Pericardium fibroblast (primary cell): ENCODE data around the gene LY9. TPM values are rescaled to one million over a fixed set of nuclear protein-coding genes. Genes with fewer than 3 reads are reported as not detected.

Experiments used
- total RNA-seq: library from RNA; depleted of rRNA; stranded (reverse); fragments of >200 nt; gene quantifications from 2 replicates; pipeline ENCODE4 v1.2.3, GENCODE V29; 2015

The LY9 gene, protein sequence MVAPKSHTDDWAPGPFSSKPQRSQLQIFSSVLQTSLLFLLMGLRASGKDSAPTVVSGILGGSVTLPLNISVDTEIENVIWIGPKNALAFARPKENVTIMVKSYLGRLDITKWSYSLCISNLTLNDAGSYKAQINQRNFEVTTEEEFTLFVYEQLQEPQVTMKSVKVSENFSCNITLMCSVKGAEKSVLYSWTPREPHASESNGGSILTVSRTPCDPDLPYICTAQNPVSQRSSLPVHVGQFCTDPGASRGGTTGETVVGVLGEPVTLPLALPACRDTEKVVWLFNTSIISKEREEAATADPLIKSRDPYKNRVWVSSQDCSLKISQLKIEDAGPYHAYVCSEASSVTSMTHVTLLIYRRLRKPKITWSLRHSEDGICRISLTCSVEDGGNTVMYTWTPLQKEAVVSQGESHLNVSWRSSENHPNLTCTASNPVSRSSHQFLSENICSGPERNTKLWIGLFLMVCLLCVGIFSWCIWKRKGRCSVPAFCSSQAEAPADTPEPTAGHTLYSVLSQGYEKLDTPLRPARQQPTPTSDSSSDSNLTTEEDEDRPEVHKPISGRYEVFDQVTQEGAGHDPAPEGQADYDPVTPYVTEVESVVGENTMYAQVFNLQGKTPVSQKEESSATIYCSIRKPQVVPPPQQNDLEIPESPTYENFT
- total RNA-seq, result not detected in 2 replicates

GRCh38 chr1:160795951-160796383 lies at the start of gene LY9:
Gene LY9, plus strand, starts transcription at chr1:160796174. Its CDS starts 14 bp downstream, at chr1:160796188.

DNA sequence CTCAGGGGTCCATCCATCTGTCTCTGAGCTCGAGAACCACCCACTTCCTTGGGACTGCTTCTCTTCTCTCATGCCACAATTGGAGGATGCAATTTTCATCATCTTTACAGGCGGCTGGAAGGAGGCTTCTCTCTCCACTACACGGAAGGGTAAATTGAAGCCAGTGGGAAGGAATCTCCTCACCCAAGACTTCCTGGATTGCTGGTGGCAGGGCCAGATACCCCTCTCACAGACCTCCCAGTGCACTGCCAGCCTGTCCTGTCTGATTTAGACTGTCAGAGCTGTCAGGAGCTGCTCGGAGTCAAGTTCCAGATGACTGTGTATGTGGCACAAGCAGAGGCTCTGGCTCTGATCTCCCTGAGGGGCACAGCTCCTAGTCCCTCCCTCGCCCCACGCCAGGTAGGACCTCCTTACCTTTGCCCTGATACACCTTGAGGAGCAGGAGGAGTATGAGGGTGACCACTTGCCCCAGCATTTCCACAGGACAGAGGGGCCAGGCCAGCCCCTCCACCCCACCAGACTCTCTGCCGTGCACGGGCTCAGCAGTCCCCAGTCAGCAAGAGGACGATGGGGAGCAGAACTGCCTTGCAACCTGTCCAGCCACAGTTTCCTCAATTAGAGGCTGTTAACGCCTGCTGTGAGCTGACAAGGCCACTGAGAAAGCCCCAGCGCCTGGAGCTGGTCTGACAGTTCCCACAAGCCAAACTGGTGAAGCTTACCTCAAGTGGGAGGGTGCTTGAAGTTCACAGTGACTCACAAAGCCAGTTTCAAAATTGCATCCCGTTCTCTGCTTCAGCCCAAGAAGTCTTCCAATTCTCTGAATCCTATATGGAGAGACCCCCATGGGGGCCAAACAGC lies 66.5 kb downstream of the LY9 start, which contains the start of gene CD244:
Gene CD244 (minus strand): TSS at position 685 of the 858 bp plus-strand sequence. CDS start 210 bp downstream, at position 475.

Other genes starting within 250 kb of the LY9 start
- not detected in 2 replicates for gene CD84, start 216.7 kb upstream of the LY9 start, total RNA-seq
- not detected in 2 replicates for gene SLAMF1, start 149.1 kb upstream of the LY9 start, total RNA-seq
- not detected in 2 replicates for gene CD48, start 84.4 kb upstream of the LY9 start, total RNA-seq
- gene SLAMF7, start 56.9 kb upstream of the LY9 start, total RNA-seq, result not detected in 2 replicates
- gene CD244, start 66.7 kb downstream of the LY9 start, total RNA-seq, result 0.70 and 4.0 TPM in 2 replicates
- 3.5 and 123 TPM in 2 replicates for gene ITLN1, start 89.0 kb downstream of the LY9 start, total RNA-seq
- 0.47 TPM in 1 of 2 replicates, not detected in the other for gene ITLN2, start 158.6 kb downstream of the LY9 start, total RNA-seq
- gene F11R, start 225.0 kb downstream of the LY9 start, total RNA-seq, result 6.6 and 11.7 TPM in 2 replicates
- 37.9 TPM in 1 of 2 replicates, not detected in the other for gene TSTD1, start 242.8 kb downstream of the LY9 start, total RNA-seq
- gene USF1, start 249.8 kb downstream of the LY9 start, total RNA-seq, result 33.5 and 36.9 TPM in 2 replicates